B cell (primary cell): ENCODE measurements around the gene TRIM44. TPM values are rescaled to one million over a fixed set of nuclear protein-coding genes. Genes with fewer than 3 reads are reported as not detected.

ENCODE experiments used
- ATAC-seq: fragments of 200-7000 bp; cut with Tn5 transposase; one replicate; pipeline ENCODE4 v1.10.0; 2021; ENCODE audit warnings: low read depth, mild to moderate bottlenecking, moderate number of reproducible peaks, moderate library complexity
- CTCF ChIA-PET: fragments of 350-600 bp; sonication (Branson Sonifier 250); formaldehyde crosslinking; loops from one replicate; lab custom pipeline; 2021; ENCODE audit warnings: antibody characterized with exemption, inconsistent platforms; lab: Charles Lee
- POLR2A ChIA-PET: fragments of 350-600 bp; sonication (Branson Sonifier 250); formaldehyde crosslinking; loops from one replicate; lab custom pipeline; 2021; ENCODE audit warnings: antibody characterized with exemption; lab: Charles Lee
- DNase-seq: peaks from one replicate; pipeline ENCODE4 v3.0.0; 2013
- H2AFZ ChIP-seq: 2 replicates; pipeline ENCODE4 v1.6.1; 2012; ENCODE audit warnings: mild to moderate bottlenecking, low read depth, low read length; ENCODE audit not compliant: insufficient read depth, poor library complexity, severe bottlenecking
- H3K27ac ChIP-seq, 2 donors: 1 replicate in 1 of 2; 2 replicates in 1 of 2; pipeline ENCODE4 v1.5.1; 2012 to 2013; ENCODE audit warnings: low read length in 2 of 2, mild to moderate bottlenecking in 2 of 2, moderate library complexity in 1 of 2
- H3K27me3 ChIP-seq, 4 experiments: fragments of 200-600 bp in 1 of 4; sonication (generic) in 1 of 4; replicated peaks in 1 of 4; 1 replicate in 2 of 4; 2 replicates in 2 of 4; pipeline versions ENCODE4 v1.6.1 to v1.7.0; 2013 to 2016; ENCODE audit warnings: low read length in 3 of 4, mild to moderate bottlenecking in 2 of 4, mixed read lengths in 1 of 4, moderate library complexity in 1 of 4; ENCODE audit not compliant: insufficient read depth in 4 of 4, control insufficient read depth in 3 of 4; ENCODE audit errors: control extremely low read depth in 1 of 4
- H3K36me3 ChIP-seq, 2 experiments: replicated peaks in 1 of 2; 1 replicate in 1 of 2; 2 replicates in 1 of 2; pipeline versions ENCODE4 v1.6.1 to v1.7.1; 2013; ENCODE audit warnings: low read length in 1 of 2; ENCODE audit not compliant: insufficient read depth in 2 of 2, control insufficient read depth in 1 of 2; ENCODE audit errors: control extremely low read depth in 1 of 2, extremely low read depth in 1 of 2
- H3K4me1 ChIP-seq, 2 donors: fragments of 200-600 bp in 1 of 2; sonication (generic) in 1 of 2; 1 replicate in 1 of 2; 2 replicates in 1 of 2; pipeline versions ENCODE4 v1.5.1 to v1.6.1; 2013 to 2017; ENCODE audit warnings: low read length in 2 of 2; ENCODE audit not compliant: control insufficient read depth in 2 of 2, insufficient read depth in 2 of 2
- H3K4me2 ChIP-seq: replicated peaks from 2 replicates; pipeline ENCODE3; 2012; ENCODE audit warnings: mild to moderate bottlenecking, low read depth, low read length; ENCODE audit not compliant: poor library complexity, severe bottlenecking
- H3K4me3 ChIP-seq, 5 experiments: fragments of 200-600 bp in 1 of 5; sonication (generic) in 1 of 5; 1 replicate in 3 of 5; 2 replicates in 2 of 5; pipeline versions ENCODE4 v1.5.1 to v1.7.0; 2011 to 2016; ENCODE audit warnings: low read length in 4 of 5, mild to moderate bottlenecking in 4 of 5, low read depth in 2 of 5, control low read depth in 1 of 5, moderate library complexity in 1 of 5; ENCODE audit not compliant: insufficient read depth in 1 of 5; ENCODE audit errors: control extremely low read depth in 1 of 5, extremely low read depth in 1 of 5
- H3K79me2 ChIP-seq: fragments of 200-600 bp; sonication (generic); one replicate; pipeline ENCODE4 v1.6.0; 2016; ENCODE audit warnings: low read length; ENCODE audit not compliant: control insufficient read depth, insufficient read depth
- H3K9ac ChIP-seq: fragments of 200-600 bp; sonication (generic); 2 replicates; pipeline ENCODE4 v1.6.1; 2017; ENCODE audit warnings: mild to moderate bottlenecking, low read length, moderate library complexity
- H3K9me3 ChIP-seq, 3 donors: one replicate each; pipeline versions ENCODE4 v1.6.1 to v1.7.1; 2013; ENCODE audit warnings: low read length in 2 of 3; ENCODE audit not compliant: control insufficient read depth in 2 of 3, insufficient read depth in 1 of 3; ENCODE audit errors: control extremely low read depth in 1 of 3
- H4K20me1 ChIP-seq: 2 replicates; pipeline ENCODE4 v1.6.0; 2012; ENCODE audit warnings: mild to moderate bottlenecking, low read length; ENCODE audit not compliant: insufficient read depth, control insufficient read depth, poor library complexity, severe bottlenecking
- H3K27ac Mint-ChIP-seq: one replicate; pipeline ENCODE4 v1.8.0; 2021; ENCODE audit warnings: mixed read lengths
- H3K27me3 Mint-ChIP-seq: one replicate; pipeline ENCODE4 v1.8.0; 2021; ENCODE audit warnings: mixed read lengths
- H3K4me1 Mint-ChIP-seq: one replicate; pipeline ENCODE4 v1.8.0; 2021; ENCODE audit warnings: mixed read lengths
- H3K4me3 Mint-ChIP-seq: one replicate; pipeline ENCODE4 v1.8.0; 2021; ENCODE audit warnings: mixed read lengths
- H3K9me3 Mint-ChIP-seq: one replicate; pipeline ENCODE4 v1.8.0; 2022; ENCODE audit warnings: mixed read lengths; ENCODE audit not compliant: insufficient read depth
- EZH2 ChIP-seq: IDR thresholded peaks from 2 replicates; pipeline ENCODE4 v1.6.1; 2012; ENCODE audit warnings: borderline replicate concordance, low read depth, mild to moderate bottlenecking, moderate library complexity, low read length; ENCODE audit not compliant: insufficient read depth, poor library complexity, severe bottlenecking
- WGBS: methylation state at CpG from one replicate; pipeline ENCODE4 v1.1.5; 2013; ENCODE audit warnings: missing lambda C conversion rate; ENCODE audit not compliant: insufficient coverage; 5-methylcytosine and 5-hydroxymethylcytosine counted together
- intact Hi-C: fragments of 100-400 bp; cut with micrococcal nuclease; formaldehyde crosslinking; loops from one replicate; pipeline ENCODE4 v1.10.0; 2022
- polyA plus RNA-seq: library from polyadenylated mRNA; depleted of rRNA; stranded (reverse); fragments of >200 nt; gene quantifications from 2 replicates; pipeline ENCODE4 v1.2.3, GENCODE V29; 2012
- total RNA-seq, 2 donors: library from RNA; stranded (reverse); fragments of 120-200 nt in 1 of 2; gene quantifications; 1 replicate in 1 of 2; 2 replicates in 1 of 2; pipeline versions ENCODE4 v1.2.3 to v1.2.4, GENCODE V29; 2013 to 2022
- TF ChIP-seq, protein P1 (sequence below): fragments of 200-600 bp; IDR thresholded peaks from one replicate; pipeline ENCODE4 v1.8.0; 2022; ENCODE audit warnings: antibody characterized with exemption, mild to moderate bottlenecking

The TRIM44 gene
- total and polyA plus RNA-seq, 2 donors (not counting 1 experiment from before 2014, with no cell fraction given), result 39.1 to 71.1 TPM

DNA sequence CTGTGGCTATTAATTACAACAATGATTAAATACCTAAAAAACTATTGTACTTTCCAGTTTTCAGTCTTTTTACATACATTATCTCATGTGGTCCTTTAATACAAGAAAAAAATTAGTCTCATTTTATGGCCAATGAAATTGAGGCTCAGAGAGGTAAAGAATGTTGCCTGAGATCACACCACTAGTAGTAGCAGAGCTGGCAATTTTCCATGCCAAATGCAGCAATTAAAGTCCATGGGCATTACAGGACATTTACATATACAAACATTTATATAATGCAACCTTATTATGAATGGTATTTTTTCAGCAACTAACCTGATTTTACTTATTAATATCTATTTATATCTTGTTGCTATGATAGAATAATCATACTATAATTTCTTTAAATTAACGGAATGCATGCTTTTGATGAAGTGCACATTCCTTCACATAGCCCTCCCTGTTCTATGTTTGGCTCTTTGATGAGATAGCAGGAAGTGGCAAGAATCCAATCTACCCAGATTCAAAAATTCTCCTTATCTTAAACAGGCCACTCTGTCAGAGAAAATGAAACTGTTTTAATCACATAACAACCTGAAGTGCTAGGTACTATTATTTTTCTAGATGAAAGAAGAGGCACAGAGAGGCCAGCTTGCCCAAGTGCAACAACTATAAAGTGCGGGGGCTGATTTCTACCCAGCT lies 160.4 kb downstream of the TRIM44 start:
- TF ChIP-seq, protein P1, sequence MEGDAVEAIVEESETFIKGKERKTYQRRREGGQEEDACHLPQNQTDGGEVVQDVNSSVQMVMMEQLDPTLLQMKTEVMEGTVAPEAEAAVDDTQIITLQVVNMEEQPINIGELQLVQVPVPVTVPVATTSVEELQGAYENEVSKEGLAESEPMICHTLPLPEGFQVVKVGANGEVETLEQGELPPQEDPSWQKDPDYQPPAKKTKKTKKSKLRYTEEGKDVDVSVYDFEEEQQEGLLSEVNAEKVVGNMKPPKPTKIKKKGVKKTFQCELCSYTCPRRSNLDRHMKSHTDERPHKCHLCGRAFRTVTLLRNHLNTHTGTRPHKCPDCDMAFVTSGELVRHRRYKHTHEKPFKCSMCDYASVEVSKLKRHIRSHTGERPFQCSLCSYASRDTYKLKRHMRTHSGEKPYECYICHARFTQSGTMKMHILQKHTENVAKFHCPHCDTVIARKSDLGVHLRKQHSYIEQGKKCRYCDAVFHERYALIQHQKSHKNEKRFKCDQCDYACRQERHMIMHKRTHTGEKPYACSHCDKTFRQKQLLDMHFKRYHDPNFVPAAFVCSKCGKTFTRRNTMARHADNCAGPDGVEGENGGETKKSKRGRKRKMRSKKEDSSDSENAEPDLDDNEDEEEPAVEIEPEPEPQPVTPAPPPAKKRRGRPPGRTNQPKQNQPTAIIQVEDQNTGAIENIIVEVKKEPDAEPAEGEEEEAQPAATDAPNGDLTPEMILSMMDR, result no peak
- no peak for TF ChIP-seq EZH2
- ChIA-PET CTCF (interaction anchor here (0.8 to 2.8 kb wide), 27 partner anchors 9 to 656 kb away, joined by 3 to 34 read pairs (median 5); partner anchors contain the start of gene COMMD9), POLR2A (no interaction called here)
- Histone ChIP-seq H3K27ac (no peak overlapping the region), H3K4me1 (peaks cover 3 to 9% of the 10 kb centered on the region in 2 donors), H2AFZ (no peak overlapping the region), H4K20me1 (no peaks in the 10 kb centered on the region), H3K9me3 (no peaks in the 10 kb centered on the region), H3K4me2 (no peak overlapping the region), H3K4me3 (no peak overlapping the region), H3K9ac (no peak overlapping the region), H3K36me3 (no peaks in the 10 kb centered on the region), H3K79me2 (no peaks in the 10 kb centered on the region), H3K27me3 (no peaks in the 10 kb centered on the region)
- peaks cover 12% of the 10 kb centered on the region for H3K4me1 Mint-ChIP-seq
- no peak overlapping the region for H3K27ac Mint-ChIP-seq
- no peaks in the 10 kb centered on the region for H3K9me3 Mint-ChIP-seq
- DNase-seq (no peak), ATAC-seq (no peak)
- WGBS, result 100% methylated on average over 1 of the region's 2 CpGs
- intact Hi-C loops, result loop anchor here (5.0 kb wide), 1 partner anchor 444 kb away; no protein-coding TSS in a partner anchor
- H3K4me3 Mint-ChIP-seq, result no peak overlapping the region
- H3K27me3 Mint-ChIP-seq, result peaks cover 4% of the 10 kb centered on the region

DNA sequence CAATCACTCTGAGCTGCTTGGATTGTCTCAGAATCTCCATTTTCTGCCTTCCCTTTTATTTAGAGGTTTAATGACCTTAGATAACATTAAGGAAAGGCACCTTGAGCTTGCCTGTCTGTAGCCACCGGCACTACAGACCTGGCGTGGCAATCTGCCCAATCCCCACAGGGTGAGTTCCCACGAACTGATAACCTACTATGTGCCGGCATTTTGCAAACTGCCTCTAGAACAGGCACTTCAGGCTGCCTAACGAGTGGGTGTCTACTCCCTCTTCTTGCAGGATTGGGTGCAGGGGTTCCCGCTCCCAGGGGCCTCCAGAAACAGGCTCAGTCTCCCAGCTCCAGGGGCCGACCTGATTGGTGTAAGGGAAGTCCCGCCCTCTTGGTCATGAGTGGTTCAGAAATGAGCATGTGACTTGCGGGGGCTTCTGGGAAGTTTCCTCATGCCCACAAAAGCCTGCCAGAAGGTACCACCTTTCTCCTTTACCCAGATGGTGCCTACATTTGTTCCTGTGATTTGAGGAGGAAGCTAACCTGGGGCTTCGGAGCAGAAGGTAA lies 161.2 kb downstream of the TRIM44 start:
- peaks cover 4% of the 10 kb centered on the region for H3K27me3 Mint-ChIP-seq
- intact Hi-C loops, result loop anchor here (5.0 kb wide), 1 partner anchor 443 kb away; no protein-coding TSS in a partner anchor
- CTCF ChIA-PET, result interaction anchor here (0.6 to 2.8 kb wide), 5 partner anchors 11 to 384 kb away, joined by 3 to 10 read pairs (median 4); no protein-coding TSS in a partner anchor
- Histone ChIP-seq H2AFZ (no peak overlapping the region), H3K9ac (no peak overlapping the region), H3K4me1 (peaks cover 3 to 9% of the 10 kb centered on the region in 2 donors), H3K4me2 (no peak overlapping the region), H3K36me3 (no peaks in the 10 kb centered on the region), H3K4me3 (no peak overlapping the region), H4K20me1 (no peaks in the 10 kb centered on the region), H3K27me3 (no peaks in the 10 kb centered on the region), H3K79me2 (no peaks in the 10 kb centered on the region), H3K9me3 (no peaks in the 10 kb centered on the region), H3K27ac (no peak overlapping the region)
- WGBS, result 96% methylated on average over 7 of the region's 10 CpGs
- no peaks in the 10 kb centered on the region for H3K9me3 Mint-ChIP-seq
- ATAC-seq (no peak), DNase-seq (no peak)
- peaks cover 12% of the 10 kb centered on the region for H3K4me1 Mint-ChIP-seq
- no peak overlapping the region for H3K4me3 Mint-ChIP-seq
- no peak overlapping the region for H3K27ac Mint-ChIP-seq
- no peak for TF ChIP-seq EZH2
- TF ChIP-seq, protein P1, result no peak
- POLR2A ChIA-PET, result no interaction called here
